ENCODE results near the gene SETD3. TPM values are rescaled to one million over a fixed set of nuclear protein-coding genes. Genes with fewer than 3 reads are reported as not detected.

Gene SETD3
- total and polyA plus RNA-seq, 2 of the 8 experiments (the other 6 are each of a cell fraction or from before 2014, with no cell fraction given): 24.0 to 64.0 TPM

DNA sequence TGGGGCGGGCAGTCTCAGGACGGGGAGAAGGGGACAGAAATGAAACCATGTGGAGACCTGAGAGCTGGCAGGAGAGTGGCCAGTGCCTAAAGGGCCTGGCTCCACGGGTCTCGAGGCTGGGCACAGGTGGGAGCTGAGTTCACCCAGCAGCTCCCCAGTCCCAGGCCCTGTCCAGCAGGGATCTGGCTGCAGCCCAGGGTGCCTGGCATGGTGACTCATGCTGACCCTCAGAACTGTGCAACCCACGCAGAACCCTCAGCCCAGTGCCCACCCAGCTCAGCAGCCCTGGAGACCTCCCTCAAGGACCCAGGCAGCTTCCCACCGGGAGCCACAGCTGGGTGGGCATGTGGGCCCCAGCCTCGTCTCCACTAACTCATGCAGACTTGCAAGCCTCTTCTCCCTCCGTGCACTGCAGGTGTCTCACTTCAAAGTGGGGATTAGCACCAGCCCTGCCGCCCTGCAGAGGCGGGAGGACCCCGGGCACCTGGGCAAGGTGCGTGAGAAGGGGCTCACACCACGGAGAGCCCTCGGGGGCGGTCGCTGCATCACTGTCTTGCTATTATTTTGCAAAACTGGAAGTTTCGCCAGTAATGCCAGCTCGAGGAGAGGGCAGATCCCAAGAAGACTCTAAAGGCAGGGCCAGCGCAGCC lies 46.9 kb upstream of the SETD3 start:
- no peaks in the 10 kb centered on the region for H3K27me3 ChIP-seq (replicated peaks in 1 of 4; ENCODE audit: control insufficient read depth in 3 of 4, extremely low read depth in 1 of 4, insufficient read depth in 3 of 4, low read length in 3 of 4)
- H4K91ac ChIP-seq (replicated peaks; ENCODE audit: insufficient read length, low read length): no peak overlapping the region
- H3K79me2 ChIP-seq (ENCODE audit: control insufficient read depth in 1 of 2, insufficient read depth in 2 of 2, low read length in 2 of 2): peaks cover 0 to 6% of the 10 kb centered on the region in 2 experiments; a peak in 1 of 4 replicates
- peaks cover 15 to 66% (median 42%) of the 10 kb centered on the region in 4 experiments for H3K4me1 ChIP-seq (replicated peaks in 1 of 4; ENCODE audit: control insufficient read depth in 3 of 4, insufficient read depth in 4 of 4, low read length in 3 of 4)
- H2BK5ac ChIP-seq (ENCODE audit: low read depth, low read length): peak overlapping the region; percentile 49
- peak overlapping the region in 1 of 2 experiments; percentile 26; a peak in 1 of 4 replicates for H3K4me2 ChIP-seq (ENCODE audit: insufficient read depth in 1 of 2, low read depth in 2 of 2, low read length in 2 of 2)
- FAIRE-seq: no peak
- H2BK120ac ChIP-seq (replicated peaks; ENCODE audit: low read depth, low read length): no peak overlapping the region
- no peak overlapping the region for H3K9ac ChIP-seq (replicated peaks in 1 of 4; ENCODE audit: extremely low read depth in 1 of 4, low read depth in 3 of 4, low read length in 3 of 4)
- H2BK20ac ChIP-seq (ENCODE audit: low read length): no peak overlapping the region
- no peak overlapping the region for H3K4ac ChIP-seq (replicated peaks; ENCODE audit: insufficient read length, low read depth, low read length)
- ChIA-PET CTCF (ENCODE audit: partially characterized antibody) (interaction anchor here (0.6 to 6.5 kb wide), 18 partner anchors 10 to 164 kb away, joined by 3 to 35 read pairs (median 4); no protein-coding TSS in a partner anchor), POLR2A (ENCODE audit: partially characterized antibody) (interaction anchor here (1.3 to 1.8 kb wide), 2 partner anchors 11 to 12 kb away, joined by 5 to 6 read pairs; no protein-coding TSS in a partner anchor)
- DNase-seq (ENCODE audit: low read depth in 1 of 2, low spot score in 2 of 2): no peak
- H2AFZ ChIP-seq (ENCODE audit: low read length): no peak overlapping the region
- H3K4me3 ChIP-seq (ENCODE audit: extremely low read depth in 1 of 4, insufficient read depth in 2 of 4, low read depth in 3 of 4, low read length in 4 of 4): no peak overlapping the region
- H3K9me3 ChIP-seq (ENCODE audit: insufficient read depth in 2 of 2, low read depth in 1 of 2, low read length in 1 of 2): no peaks in the 10 kb centered on the region
- H2AK5ac ChIP-seq (ENCODE audit: low read depth, low read length): no peak overlapping the region
- H4K5ac ChIP-seq (ENCODE audit: insufficient read length, low read depth, low read length): no peak overlapping the region
- WGBS, 2 experiments (ENCODE audit: extremely low coverage in 1 of 2, insufficient coverage in 1 of 2, insufficient read length in 1 of 2, insufficient replicate concordance in 2 of 2, low coverage in 1 of 2, low lambda C conversion rate in 2 of 2, missing lambda C conversion rate in 1 of 2): 82% methylated on average over 12 of the region's 19 CpGs; no CpG with 5 or more reads in 1 of the 2 experiments
- H4K8ac ChIP-seq (ENCODE audit: extremely low read depth, insufficient read depth, low read length): no peak overlapping the region; the same call in 1 of the 2 replicates
- no peaks in the 10 kb centered on the region for H3K36me3 ChIP-seq (ENCODE audit: control insufficient read depth in 2 of 4, insufficient read depth in 4 of 4, low read length in 3 of 4)
- H3K23ac ChIP-seq (ENCODE audit: insufficient read length): no peak overlapping the region
- H3K14ac ChIP-seq (ENCODE audit: insufficient read length): no peak overlapping the region
- peak overlapping the region; percentile 32 for H3K18ac ChIP-seq (ENCODE audit: extremely low read depth, low read length)
- no peak overlapping the region for H2BK15ac ChIP-seq (ENCODE audit: low read length)
- peaks cover 0 to 1% of the 10 kb centered on the region in 2 experiments for H4K20me1 ChIP-seq (replicated peaks in 1 of 2; ENCODE audit: control insufficient read depth in 1 of 2, insufficient read depth in 2 of 2, low read length in 2 of 2)
- H2BK12ac ChIP-seq (ENCODE audit: low read depth, low read length): peak overlapping the region; percentile 27; the same call in 1 of the 2 replicates
- peaks cover 17% of the 10 kb centered on the region for H3K79me1 ChIP-seq (ENCODE audit: low read depth, low read length)
- no peak overlapping the region for H3K56ac ChIP-seq (replicated peaks; ENCODE audit: insufficient read length, low read depth, low read length)
- 0 out of 2 replicates have a peak, but pooled peaks cover 2% of the 10 kb centered on the region for H3K23me2 ChIP-seq (ENCODE audit: low read depth, low read length)
- H3K27ac ChIP-seq (ENCODE audit: low read depth, low read length): no peak overlapping the region
- no peak for TF ChIP-seq RFX5 (IDR thresholded peaks at IDR 0.05; ENCODE audit: borderline replicate concordance, low read depth, low read length)
- no peak for TF ChIP-seq EP300 (IDR thresholded peaks at IDR 0.05; ENCODE audit: borderline replicate concordance in 1 of 2, low read depth in 2 of 2, low read length in 2 of 2)
- TF ChIP-seq POLR2AphosphoS5 (IDR thresholded peaks at IDR 0.05; ENCODE audit: low read depth, low read length): no peak
- TF ChIP-seq, protein P1, sequence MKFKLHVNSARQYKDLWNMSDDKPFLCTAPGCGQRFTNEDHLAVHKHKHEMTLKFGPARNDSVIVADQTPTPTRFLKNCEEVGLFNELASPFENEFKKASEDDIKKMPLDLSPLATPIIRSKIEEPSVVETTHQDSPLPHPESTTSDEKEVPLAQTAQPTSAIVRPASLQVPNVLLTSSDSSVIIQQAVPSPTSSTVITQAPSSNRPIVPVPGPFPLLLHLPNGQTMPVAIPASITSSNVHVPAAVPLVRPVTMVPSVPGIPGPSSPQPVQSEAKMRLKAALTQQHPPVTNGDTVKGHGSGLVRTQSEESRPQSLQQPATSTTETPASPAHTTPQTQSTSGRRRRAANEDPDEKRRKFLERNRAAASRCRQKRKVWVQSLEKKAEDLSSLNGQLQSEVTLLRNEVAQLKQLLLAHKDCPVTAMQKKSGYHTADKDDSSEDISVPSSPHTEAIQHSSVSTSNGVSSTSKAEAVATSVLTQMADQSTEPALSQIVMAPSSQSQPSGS (IDR thresholded peaks at IDR 0.05; ENCODE audit: low read length): no peak
- no peak for TF ChIP-seq HDAC2 (IDR thresholded peaks at IDR 0.05; ENCODE audit: borderline replicate concordance in 1 of 2, low read depth in 2 of 2, low read length in 2 of 2)
- TF ChIP-seq SRF (IDR thresholded peaks at IDR 0.05; ENCODE audit: low read depth, low read length): no peak
- TF ChIP-seq GABPA (IDR thresholded peaks at IDR 0.05; ENCODE audit: borderline replicate concordance, insufficient read depth, low read length): no peak
- TF ChIP-seq, protein P2, sequence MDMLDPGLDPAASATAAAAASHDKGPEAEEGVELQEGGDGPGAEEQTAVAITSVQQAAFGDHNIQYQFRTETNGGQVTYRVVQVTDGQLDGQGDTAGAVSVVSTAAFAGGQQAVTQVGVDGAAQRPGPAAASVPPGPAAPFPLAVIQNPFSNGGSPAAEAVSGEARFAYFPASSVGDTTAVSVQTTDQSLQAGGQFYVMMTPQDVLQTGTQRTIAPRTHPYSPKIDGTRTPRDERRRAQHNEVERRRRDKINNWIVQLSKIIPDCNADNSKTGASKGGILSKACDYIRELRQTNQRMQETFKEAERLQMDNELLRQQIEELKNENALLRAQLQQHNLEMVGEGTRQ (IDR thresholded peaks at IDR 0.05; ENCODE audit: low read length): no peak

Measured in H1 (cell line).